GM23338 (cell line): ENCODE measurements around the gene PAQR8. TPM values are rescaled to one million over a fixed set of nuclear protein-coding genes. Genes with fewer than 3 reads are reported as not detected.

Experiments used
- ATAC-seq: fragments of 200-7000 bp; cut with Tn5 transposase; 3 replicates; pipeline ENCODE4 v1.9.1; 2020
- DNase-seq: peaks from one replicate; pipeline ENCODE4 v3.0.0-alpha.2; 2015; ENCODE audit warnings: low spot score
- H2AFZ ChIP-seq: fragments of 200-600 bp; sonication (generic); 2 replicates; pipeline ENCODE4 v1.8.0; 2016; ENCODE audit warnings: antibody characterized with exemption, mild to moderate bottlenecking, moderate library complexity
- H3F3A ChIP-seq: fragments of 200-600 bp; sonication (generic); replicated peaks from 2 replicates; pipeline ENCODE4 v1.8.0; 2017; ENCODE audit warnings: antibody characterized with exemption, mixed run types, low read depth
- H3K27ac ChIP-seq: fragments of 200-600 bp; sonication (generic); 2 replicates; pipeline ENCODE4 v1.6.1; 2016; ENCODE audit warnings: low read depth
- H3K27me3 ChIP-seq: fragments of 200-600 bp; sonication (generic); 2 replicates; pipeline ENCODE4 v1.8.0; 2016; ENCODE audit warnings: mild to moderate bottlenecking, mixed run types, moderate library complexity; ENCODE audit not compliant: insufficient read depth
- H3K36me3 ChIP-seq: fragments of 200-600 bp; sonication (generic); 2 replicates; pipeline ENCODE4 v1.8.0; 2016; ENCODE audit warnings: mild to moderate bottlenecking; ENCODE audit not compliant: insufficient read depth
- H3K4me1 ChIP-seq: fragments of 200-600 bp; sonication (generic); 2 replicates; pipeline ENCODE4 v1.8.0; 2016; ENCODE audit warnings: mild to moderate bottlenecking, moderate library complexity; ENCODE audit not compliant: insufficient read depth
- H3K4me2 ChIP-seq: fragments of 200-600 bp; sonication (generic); 2 replicates; pipeline ENCODE4 v1.7.1; 2017; ENCODE audit warnings: mixed run types
- H3K4me3 ChIP-seq: fragments of 200-600 bp; sonication (generic); 2 replicates; pipeline ENCODE4 v1.6.1; 2016; ENCODE audit warnings: mixed run types
- H3K79me2 ChIP-seq: fragments of 200-600 bp; sonication (generic); replicated peaks from 2 replicates; pipeline ENCODE4 v1.8.0; 2017; ENCODE audit warnings: mild to moderate bottlenecking; ENCODE audit not compliant: insufficient read depth
- H3K9me2 ChIP-seq: fragments of 200-600 bp; sonication (generic); 2 replicates; pipeline ENCODE4 v1.8.0; 2017; ENCODE audit not compliant: insufficient read depth
- H4K20me1 ChIP-seq: fragments of 200-600 bp; sonication (generic); replicated peaks from 2 replicates; pipeline ENCODE4 v1.8.0; 2017; ENCODE audit warnings: mild to moderate bottlenecking; ENCODE audit not compliant: insufficient read depth
- H3K27ac Mint-ChIP-seq: 2 replicates; pipeline ENCODE4 v1.8.0; 2020; ENCODE audit warnings: inconsistent platforms, mild to moderate bottlenecking, moderate library complexity, mixed read lengths
- H3K27me3 Mint-ChIP-seq: 3 replicates; pipeline ENCODE4 v1.8.0; 2022; ENCODE audit warnings: low read depth, mild to moderate bottlenecking, moderate library complexity, mixed read lengths, inconsistent platforms; ENCODE audit not compliant: insufficient read depth, poor library complexity
- H3K36me3 Mint-ChIP-seq: 3 replicates; pipeline ENCODE4 v1.8.0; 2021; ENCODE audit warnings: low read depth, mild to moderate bottlenecking, inconsistent platforms, moderate library complexity, mixed read lengths
- H3K4me1 Mint-ChIP-seq: 3 replicates; pipeline ENCODE4 v1.8.0; 2020; ENCODE audit warnings: mild to moderate bottlenecking, inconsistent platforms, mixed read lengths
- H3K4me3 Mint-ChIP-seq: 3 replicates; pipeline ENCODE4 v1.8.0; 2021; ENCODE audit warnings: moderate library complexity, mild to moderate bottlenecking, inconsistent platforms, mixed read lengths
- H3K9me3 Mint-ChIP-seq: 3 replicates; pipeline ENCODE4 v1.8.0; 2020; ENCODE audit warnings: moderate library complexity, mild to moderate bottlenecking, inconsistent platforms, mixed read lengths
- CREB1 ChIP-seq: fragments of 250-450 bp; sonication (Bioruptor Pico); IDR thresholded peaks from 2 replicates; pipeline ENCODE4 v1.5.0; 2020; ENCODE audit warnings: low read depth, mild to moderate bottlenecking, moderate library complexity
- EZH2 ChIP-seq: fragments of 200-600 bp; sonication (generic); IDR thresholded peaks from one replicate; pipeline ENCODE4 v1.8.0; 2017; ENCODE audit warnings: antibody characterized with exemption, mild to moderate bottlenecking, low read depth; ENCODE audit not compliant: unreplicated experiment
- EZH2phosphoT487 ChIP-seq: fragments of 200-600 bp; sonication (generic); IDR thresholded peaks from one replicate; pipeline ENCODE4 v1.8.1; 2018; ENCODE audit warnings: antibody characterized with exemption; ENCODE audit not compliant: unreplicated experiment
- JUNB ChIP-seq: IDR thresholded peaks from one replicate; pipeline ENCODE4 v1.6.1; 2016; ENCODE audit warnings: antibody characterized with exemption; ENCODE audit not compliant: unreplicated experiment
- NANOG ChIP-seq: IDR thresholded peaks from 2 replicates; pipeline ENCODE4 v1.6.1; 2016; ENCODE audit warnings: antibody characterized with exemption, borderline replicate concordance
- POLR2AphosphoS5 ChIP-seq: IDR thresholded peaks from 2 replicates; pipeline ENCODE4 v1.6.1; 2016; ENCODE audit warnings: antibody characterized with exemption, low read depth
- REST ChIP-seq: IDR thresholded peaks from one replicate; pipeline ENCODE4 v1.6.1; 2018; ENCODE audit warnings: antibody characterized with exemption; ENCODE audit not compliant: unreplicated experiment
- STAT1 ChIP-seq: IDR thresholded peaks from one replicate; pipeline ENCODE4 v1.6.1; 2016; ENCODE audit warnings: antibody characterized with exemption; ENCODE audit not compliant: unreplicated experiment
- ZNF114 ChIP-seq: fragments of 250-450 bp; sonication (Bioruptor Pico); IDR thresholded peaks from 2 replicates; pipeline ENCODE4 v1.5.0; 2020; ENCODE audit warnings: mild to moderate bottlenecking, moderate library complexity
- ZNF331 ChIP-seq: fragments of 250-450 bp; sonication (Bioruptor Pico); IDR thresholded peaks from 2 replicates; pipeline ENCODE4 v1.5.0; 2020; ENCODE audit warnings: low read depth, mild to moderate bottlenecking, moderate library complexity
- ZNF462 ChIP-seq: fragments of 250-450 bp; sonication (Bioruptor Pico); IDR thresholded peaks from 2 replicates; pipeline ENCODE4 v1.5.0; 2020; ENCODE audit warnings: mild to moderate bottlenecking, moderate library complexity
- polyA plus RNA-seq: library from polyadenylated mRNA; unstranded; fragments of >200 nt; fragmentation: Nextera tagmentation; extraction: Ambion mirVana; gene quantifications from 2 replicates; pipeline ENCODE4 v1.2.1, GENCODE V29; 2016
- total RNA-seq: library from RNA; depleted of rRNA; stranded (reverse); fragments of >200 nt; shearing (Covaris generic); gene quantifications from 2 replicates; pipeline ENCODE4 v1.2.3, GENCODE V29; 2014
- TF ChIP-seq, protein P1 (sequence below): IDR thresholded peaks from 2 replicates; pipeline ENCODE4 v1.6.1; 2016; ENCODE audit warnings: antibody characterized with exemption

The PAQR8 gene
- total and polyA plus RNA-seq, 2 experiments from 2014 or later, result 3.6 to 11.2 TPM

- TF ChIP-seq, protein P1, sequence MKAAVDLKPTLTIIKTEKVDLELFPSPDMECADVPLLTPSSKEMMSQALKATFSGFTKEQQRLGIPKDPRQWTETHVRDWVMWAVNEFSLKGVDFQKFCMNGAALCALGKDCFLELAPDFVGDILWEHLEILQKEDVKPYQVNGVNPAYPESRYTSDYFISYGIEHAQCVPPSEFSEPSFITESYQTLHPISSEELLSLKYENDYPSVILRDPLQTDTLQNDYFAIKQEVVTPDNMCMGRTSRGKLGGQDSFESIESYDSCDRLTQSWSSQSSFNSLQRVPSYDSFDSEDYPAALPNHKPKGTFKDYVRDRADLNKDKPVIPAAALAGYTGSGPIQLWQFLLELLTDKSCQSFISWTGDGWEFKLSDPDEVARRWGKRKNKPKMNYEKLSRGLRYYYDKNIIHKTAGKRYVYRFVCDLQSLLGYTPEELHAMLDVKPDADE, result no peak
These were observed 19.3 kb downstream of the PAQR8 start (continued) for GRCh38 chr6:52381249-52381648.

DNA sequence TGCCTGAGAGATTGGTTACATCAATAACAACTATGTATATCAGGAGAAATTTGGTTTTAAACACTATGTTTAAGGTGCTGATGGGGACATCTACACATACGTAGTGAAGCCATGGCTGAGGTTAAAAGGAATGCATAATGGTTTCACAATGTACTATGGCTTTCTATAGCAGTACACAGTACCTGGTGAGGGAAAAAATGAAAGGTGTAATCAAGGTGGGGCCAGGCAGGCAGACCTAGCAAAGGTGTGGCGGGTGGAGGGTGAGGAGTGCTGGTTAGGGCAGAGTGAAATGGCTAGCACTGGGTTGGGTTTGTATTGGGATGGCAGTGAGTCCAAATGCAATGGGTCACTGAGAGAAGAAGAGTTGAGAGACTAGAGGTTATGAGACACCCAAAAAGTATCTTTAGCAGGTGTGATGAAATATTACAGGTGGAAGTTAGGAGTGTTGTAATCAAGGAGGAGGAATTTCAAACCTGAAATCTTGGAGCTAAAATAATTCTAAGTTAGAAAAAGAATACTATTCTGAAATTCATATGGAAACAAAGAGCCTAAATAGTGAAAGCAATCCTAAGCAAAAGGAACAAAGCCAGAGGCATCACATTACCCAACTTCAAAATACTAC is 22.3 kb downstream of the PAQR8 start:
- Mint-ChIP-seq H3K27ac (no peak overlapping the region), H3K4me3 (no peak overlapping the region), H3K4me1 (no peaks in the 10 kb centered on the region), H3K36me3 (peaks cover 20% of the 10 kb centered on the region; the same call in 2 of the 3 replicates), H3K27me3 (no peaks in the 10 kb centered on the region), H3K9me3 (peaks cover 29% of the 10 kb centered on the region; the same call in 2 of the 3 replicates)
- Histone ChIP-seq H3K79me2 (no peaks in the 10 kb centered on the region), H2AFZ (no peak overlapping the region), H4K20me1 (no peaks in the 10 kb centered on the region), H3F3A (no peaks in the 10 kb centered on the region), H3K36me3 (no peaks in the 10 kb centered on the region), H3K9me2 (no peaks in the 10 kb centered on the region), H3K4me2 (no peak overlapping the region), H3K4me3 (no peak overlapping the region), H3K27ac (no peak overlapping the region), H3K27me3 (no peaks in the 10 kb centered on the region), H3K4me1 (no peaks in the 10 kb centered on the region)
- ATAC-seq (no peak), DNase-seq (no peak)
- TF ChIP-seq, protein P1, result no peak
- TF ChIP-seq POLR2AphosphoS5 (no peak), ZNF331 (CRISPR knock-in tag) (no peak), ZNF114 (CRISPR knock-in tag) (no peak), EZH2 (no peak), NANOG (no peak), JUNB (no peak), ZNF462 (CRISPR knock-in tag) (no peak), EZH2phosphoT487 (no peak), CREB1 (CRISPR knock-in tag) (no peak), REST (no peak), STAT1 (no peak)
